Measurements from ENCODE around the gene MYRFL.

The MYRFL gene

DNA sequence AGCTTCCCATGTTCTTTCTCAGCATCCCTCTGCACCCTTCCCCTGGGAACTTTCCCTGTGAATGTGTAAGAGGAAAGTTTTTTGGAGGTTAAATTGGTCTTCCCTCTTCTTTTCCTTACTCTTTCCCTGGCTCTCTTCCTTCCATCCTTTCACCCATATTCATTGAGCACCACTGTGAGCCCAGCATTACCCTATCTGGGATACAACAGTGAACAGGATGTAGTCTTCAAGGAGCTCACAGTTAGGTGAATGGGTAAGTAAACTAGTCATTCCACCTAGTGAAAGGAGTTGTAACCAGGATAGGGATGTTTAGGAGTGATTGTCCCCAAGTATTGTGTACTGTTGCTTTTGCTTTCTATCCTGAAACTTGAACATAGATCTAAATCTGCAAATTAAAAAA is 123.8 kb downstream of the MYRFL start:
- Histone ChIP-seq H3K27ac (ENCODE audit: low read depth, low read length) (no peak overlapping the region), H3K4me2 (ENCODE audit: low read length) (peak overlapping the region; percentile 37)
- no peak for TF ChIP-seq EZH2phosphoT487 (IDR thresholded peaks at IDR 0.05; ENCODE audit: borderline replicate concordance, low read length)
- TF ChIP-seq, protein P1, sequence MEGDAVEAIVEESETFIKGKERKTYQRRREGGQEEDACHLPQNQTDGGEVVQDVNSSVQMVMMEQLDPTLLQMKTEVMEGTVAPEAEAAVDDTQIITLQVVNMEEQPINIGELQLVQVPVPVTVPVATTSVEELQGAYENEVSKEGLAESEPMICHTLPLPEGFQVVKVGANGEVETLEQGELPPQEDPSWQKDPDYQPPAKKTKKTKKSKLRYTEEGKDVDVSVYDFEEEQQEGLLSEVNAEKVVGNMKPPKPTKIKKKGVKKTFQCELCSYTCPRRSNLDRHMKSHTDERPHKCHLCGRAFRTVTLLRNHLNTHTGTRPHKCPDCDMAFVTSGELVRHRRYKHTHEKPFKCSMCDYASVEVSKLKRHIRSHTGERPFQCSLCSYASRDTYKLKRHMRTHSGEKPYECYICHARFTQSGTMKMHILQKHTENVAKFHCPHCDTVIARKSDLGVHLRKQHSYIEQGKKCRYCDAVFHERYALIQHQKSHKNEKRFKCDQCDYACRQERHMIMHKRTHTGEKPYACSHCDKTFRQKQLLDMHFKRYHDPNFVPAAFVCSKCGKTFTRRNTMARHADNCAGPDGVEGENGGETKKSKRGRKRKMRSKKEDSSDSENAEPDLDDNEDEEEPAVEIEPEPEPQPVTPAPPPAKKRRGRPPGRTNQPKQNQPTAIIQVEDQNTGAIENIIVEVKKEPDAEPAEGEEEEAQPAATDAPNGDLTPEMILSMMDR (IDR thresholded peaks at IDR 0.05; ENCODE audit: low read depth, low read length, poor library complexity, severe bottlenecking) = no peak

DNA sequence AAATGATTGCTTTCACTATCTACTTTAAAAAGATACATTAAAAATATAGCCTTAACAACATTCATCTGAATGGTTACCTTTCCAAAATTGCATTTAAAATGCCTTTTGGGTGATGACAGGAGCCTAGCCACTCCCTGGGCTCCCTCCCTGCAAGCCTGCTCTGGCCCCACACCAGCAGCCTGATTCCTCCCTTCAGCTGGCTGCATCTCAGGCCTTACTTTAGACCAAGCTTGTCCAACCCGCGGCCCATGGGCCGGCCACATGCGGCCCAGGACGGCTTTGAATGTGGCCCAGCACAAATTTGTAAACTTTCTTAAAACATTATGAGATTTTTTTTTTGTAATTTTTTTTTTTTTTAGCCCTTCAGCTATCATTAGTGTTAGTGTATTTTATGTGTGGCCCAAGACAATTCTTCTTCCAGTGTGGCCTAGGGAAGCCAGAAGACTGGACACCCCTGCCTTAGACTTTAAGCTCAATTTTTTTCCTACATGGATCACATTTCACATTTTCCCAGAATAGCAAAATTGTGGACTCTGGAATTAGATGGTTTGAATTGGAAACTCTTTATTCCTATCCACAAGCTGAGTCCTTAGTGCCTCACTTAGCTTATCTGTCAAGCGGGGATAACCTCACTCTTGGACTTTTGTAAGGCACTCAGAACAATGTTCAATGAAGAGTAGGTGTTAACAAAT is 124.4 kb downstream of the MYRFL start:
- no peaks in the 10 kb centered on the region for H3K36me3 ChIP-seq (ENCODE audit: control insufficient read depth, low read length)
- no peaks in the 10 kb centered on the region for H3K9me2 ChIP-seq (replicated peaks; ENCODE audit: control insufficient read depth, low read length)
- H3K4me3 ChIP-seq (ENCODE audit: low read length) = no peak overlapping the region
- H3K4me1 ChIP-seq (ENCODE audit: control insufficient read depth, low read length) = peaks cover 19% of the 10 kb centered on the region
- TF ChIP-seq EZH2phosphoT487 (IDR thresholded peaks at IDR 0.05; ENCODE audit: borderline replicate concordance, low read length) = no peak
- TF ChIP-seq, protein P1 (IDR thresholded peaks at IDR 0.05; ENCODE audit: low read depth, low read length, poor library complexity, severe bottlenecking) = no peak
- H3K27me3 ChIP-seq (ENCODE audit: control insufficient read depth, low read length) = no peaks in the 10 kb centered on the region
- no peaks in the 10 kb centered on the region for H4K20me1 ChIP-seq (ENCODE audit: control insufficient read depth, insufficient read depth, low read depth, low read length)
- no peaks in the 10 kb centered on the region for H3K9me3 ChIP-seq (ENCODE audit: control insufficient read depth, insufficient read depth, low read length)
- H3K79me2 ChIP-seq (ENCODE audit: control insufficient read depth, low read length) = no peaks in the 10 kb centered on the region
- no peak overlapping the region for H3K27ac ChIP-seq (ENCODE audit: low read depth, low read length)
- no peak overlapping the region for H3K4me2 ChIP-seq (ENCODE audit: low read length)
- no peaks in the 10 kb centered on the region for H3F3A ChIP-seq (ENCODE audit: control insufficient read depth, insufficient read depth)

More for the DNA sequence above, 123.8 kb downstream of the MYRFL start:
- Histone ChIP-seq H3K4me3 (ENCODE audit: low read length) (no peak overlapping the region), H3K79me2 (ENCODE audit: control insufficient read depth, low read length) (no peaks in the 10 kb centered on the region), H3K4me1 (ENCODE audit: control insufficient read depth, low read length) (peaks cover 19% of the 10 kb centered on the region), H3K27me3 (ENCODE audit: control insufficient read depth, low read length) (no peaks in the 10 kb centered on the region), H4K20me1 (ENCODE audit: control insufficient read depth, insufficient read depth, low read depth, low read length) (no peaks in the 10 kb centered on the region), H3K36me3 (ENCODE audit: control insufficient read depth, low read length) (no peaks in the 10 kb centered on the region), H3K9me3 (ENCODE audit: control insufficient read depth, insufficient read depth, low read length) (no peaks in the 10 kb centered on the region), H3F3A (ENCODE audit: control insufficient read depth, insufficient read depth) (no peaks in the 10 kb centered on the region), H3K9me2 (replicated peaks; ENCODE audit: control insufficient read depth, low read length) (no peaks in the 10 kb centered on the region)

DNA sequence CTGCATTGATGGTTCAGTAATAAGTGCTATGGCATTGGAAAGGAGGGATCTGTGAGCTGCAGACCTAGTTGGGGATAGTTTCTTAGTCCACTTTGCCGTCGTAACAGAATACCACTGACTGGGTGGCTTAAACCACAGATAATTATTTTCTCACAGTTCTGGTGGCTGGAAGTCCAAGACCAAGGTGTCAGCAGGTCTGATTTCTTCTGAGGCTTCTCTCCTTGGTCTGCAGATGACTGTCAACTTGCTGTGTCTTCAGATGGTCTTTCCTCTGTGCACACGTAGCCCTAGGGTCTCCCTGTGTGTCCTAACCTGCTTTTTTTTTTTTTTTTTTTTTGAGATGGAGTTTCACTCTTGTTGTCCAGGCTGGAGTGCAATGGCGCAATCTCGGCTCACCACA is 126.1 kb downstream of the MYRFL start:
- no peaks in the 10 kb centered on the region for H4K20me1 ChIP-seq (ENCODE audit: control insufficient read depth, insufficient read depth, low read depth, low read length)
- H3K27me3 ChIP-seq (ENCODE audit: control insufficient read depth, low read length) = no peaks in the 10 kb centered on the region
- no peaks in the 10 kb centered on the region for H3K36me3 ChIP-seq (ENCODE audit: control insufficient read depth, low read length)
- H3K4me2 ChIP-seq (ENCODE audit: low read length) = no peak overlapping the region
- H3K4me3 ChIP-seq (ENCODE audit: low read length) = no peak overlapping the region
- no peaks in the 10 kb centered on the region for H3K79me2 ChIP-seq (ENCODE audit: control insufficient read depth, low read length)
- peaks cover 19% of the 10 kb centered on the region for H3K4me1 ChIP-seq (ENCODE audit: control insufficient read depth, low read length)
- no peaks in the 10 kb centered on the region for H3F3A ChIP-seq (ENCODE audit: control insufficient read depth, insufficient read depth)
- H3K9me2 ChIP-seq (replicated peaks; ENCODE audit: control insufficient read depth, low read length) = no peaks in the 10 kb centered on the region
- no peak overlapping the region for H3K27ac ChIP-seq (ENCODE audit: low read depth, low read length)
- no peaks in the 10 kb centered on the region for H3K9me3 ChIP-seq (ENCODE audit: control insufficient read depth, insufficient read depth, low read length)
- TF ChIP-seq, protein P1 (IDR thresholded peaks at IDR 0.05; ENCODE audit: low read depth, low read length, poor library complexity, severe bottlenecking) = no peak
- no peak for TF ChIP-seq EZH2phosphoT487 (IDR thresholded peaks at IDR 0.05; ENCODE audit: borderline replicate concordance, low read length)

All from DOHH2 (cell line).